ELR (cell line): Measurements from ENCODE around the gene IQGAP2.
"Not testable (repeated sequence)": the region's sequence is repeated elsewhere in the genome, so short reads cannot be mapped to it uniquely, and the experiment has no call there.

ENCODE experiments used
- DNase-seq: peaks from one replicate; pipeline ENCODE4 v3.0.0-alpha.2; 2015; ENCODE audit warnings: low read depth

Gene IQGAP2

GRCh38 chr5:76402886-76403765 is at the start of gene IQGAP2:
TSS of gene IQGAP2 (plus strand) at chr5:76403285. CDS start at chr5:76403546, 261 bp downstream.
- DNase-seq: peak; percentile 54

GRCh38 chr5:76356887-76357286 is 46.2 kb upstream of the IQGAP2 start:
- DNase-seq: no peak

- DNase-seq: no peak
Measured at GRCh38 chr5:76363352-76364225, 39.5 kb upstream of the IQGAP2 start.

- no peak for DNase-seq
Measured at GRCh38 chr5:76364226-76364589, 38.9 kb upstream of the IQGAP2 start.

GRCh38 chr5:76365561-76365960 is 37.5 kb upstream of the IQGAP2 start:
- no peak for DNase-seq

- no peak for DNase-seq
Measured at GRCh38 chr5:76366596-76366995, 36.5 kb upstream of the IQGAP2 start.

- DNase-seq: peak; percentile 33
Measured at GRCh38 chr5:76367623-76368371, 35.3 kb upstream of the IQGAP2 start.

- no peak for DNase-seq
Measured at GRCh38 chr5:76368941-76369340, 34.1 kb upstream of the IQGAP2 start.

- not testable (repeated sequence) for DNase-seq
Measured at GRCh38 chr5:76369668-76370067, 33.4 kb upstream of the IQGAP2 start.

GRCh38 chr5:76371960-76372322 is 31.1 kb upstream of the IQGAP2 start:
- DNase-seq: peak; percentile 4

- peak; percentile 94 for DNase-seq
Measured at GRCh38 chr5:76372323-76373054, 30.6 kb upstream of the IQGAP2 start.

- peak; percentile 13 for DNase-seq
Measured at GRCh38 chr5:76376148-76376865, 26.8 kb upstream of the IQGAP2 start.

GRCh38 chr5:76376866-76377230 is 26.2 kb upstream of the IQGAP2 start:
- DNase-seq: no peak

GRCh38 chr5:76378355-76378754 is 24.7 kb upstream of the IQGAP2 start:
- no peak for DNase-seq

GRCh38 chr5:76379316-76379715 is 23.8 kb upstream of the IQGAP2 start:
- DNase-seq: peak; percentile 19

GRCh38 chr5:76379855-76380254 is 23.2 kb upstream of the IQGAP2 start:
- DNase-seq: no peak

GRCh38 chr5:76380346-76381066 is 22.6 kb upstream of the IQGAP2 start:
- DNase-seq: no peak

- DNase-seq: no peak
Measured at GRCh38 chr5:76383126-76383832, 19.8 kb upstream of the IQGAP2 start.

GRCh38 chr5:76384189-76384588 is 18.9 kb upstream of the IQGAP2 start:
- no peak for DNase-seq

- DNase-seq: no peak
Measured at GRCh38 chr5:76384705-76385104, 18.4 kb upstream of the IQGAP2 start.
